GM19467 (cell line): ENCODE measurements around the gene KRT26.
"Not testable (repeated sequence)": the region's sequence is repeated elsewhere in the genome, so short reads cannot be mapped to it uniquely, and the experiment has no call there.

Source experiments
- ATAC-seq: cut with Tn5 transposase; IDR thresholded peaks from one replicate; pipeline ENCODE4 v1.9.1; 2021; ENCODE audit warnings: mild to moderate bottlenecking, moderate library complexity; ENCODE audit not compliant: unreplicated experiment

KRT26 gene, protein sequence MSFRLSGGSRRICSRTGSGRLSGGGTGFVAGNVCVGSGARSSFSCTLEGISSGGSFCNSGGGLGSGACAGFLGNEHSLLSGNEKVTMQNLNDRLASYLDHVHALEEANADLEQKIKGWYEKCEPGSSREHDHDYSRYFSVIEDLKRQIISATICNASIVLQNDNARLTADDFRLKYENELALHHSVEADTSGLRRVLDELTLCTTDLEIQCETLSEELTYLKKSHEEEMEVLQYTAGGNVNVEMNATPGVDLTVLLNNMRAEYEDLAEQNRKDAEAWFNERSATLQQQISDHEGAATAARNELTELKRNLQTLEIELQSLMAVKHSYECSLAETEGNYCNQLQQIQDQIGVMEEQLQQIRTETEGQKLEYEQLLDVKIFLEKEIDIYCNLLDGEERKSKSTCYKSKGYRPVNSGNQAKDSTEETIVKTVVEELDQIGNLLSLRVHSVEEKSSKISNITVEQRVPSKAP

DNA sequence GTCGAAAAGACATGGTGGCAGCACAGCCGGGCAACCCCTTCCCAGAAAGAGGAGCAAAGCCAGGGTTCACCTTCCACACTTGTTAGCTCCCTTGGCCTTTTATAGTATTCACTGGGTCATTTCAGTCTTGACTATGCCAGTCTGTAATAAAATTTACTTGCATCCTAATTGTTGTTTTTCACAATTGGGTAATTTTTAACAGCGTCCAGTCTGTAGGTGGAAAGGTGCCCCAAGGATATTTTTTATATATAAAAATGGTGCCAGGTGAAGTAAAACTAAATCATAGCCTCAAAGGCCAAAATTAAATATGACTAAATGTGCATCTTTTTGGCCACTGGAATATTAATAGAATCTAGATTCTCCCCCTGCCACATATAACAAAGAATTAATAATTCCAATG is at the start of gene KRT26:
Gene KRT26, minus strand, starts transcription at position 101 of the 400 bp plus-strand sequence. Its CDS starts 88 bp downstream, at position 13.
- ATAC-seq, result no peak

DNA sequence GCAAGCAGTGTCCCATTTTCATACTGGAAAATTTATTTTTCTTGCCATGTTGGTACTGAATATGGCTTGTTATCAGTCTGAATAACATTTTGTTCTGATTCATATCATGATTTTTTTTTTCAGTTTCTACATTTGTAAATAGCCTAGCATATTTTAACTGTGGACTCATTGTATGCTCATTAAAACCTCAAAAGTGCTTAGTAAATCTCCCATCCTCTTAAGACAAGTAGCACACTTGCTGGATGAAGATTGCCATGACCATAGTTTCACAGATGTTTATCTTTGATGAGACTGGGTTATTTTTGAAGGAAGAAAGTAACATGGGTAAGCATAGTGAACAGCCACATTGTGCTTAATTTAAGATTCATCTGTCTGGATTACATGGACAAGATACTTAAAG is 49.5 kb upstream of the KRT26 start:
- ATAC-seq, result no peak

DNA sequence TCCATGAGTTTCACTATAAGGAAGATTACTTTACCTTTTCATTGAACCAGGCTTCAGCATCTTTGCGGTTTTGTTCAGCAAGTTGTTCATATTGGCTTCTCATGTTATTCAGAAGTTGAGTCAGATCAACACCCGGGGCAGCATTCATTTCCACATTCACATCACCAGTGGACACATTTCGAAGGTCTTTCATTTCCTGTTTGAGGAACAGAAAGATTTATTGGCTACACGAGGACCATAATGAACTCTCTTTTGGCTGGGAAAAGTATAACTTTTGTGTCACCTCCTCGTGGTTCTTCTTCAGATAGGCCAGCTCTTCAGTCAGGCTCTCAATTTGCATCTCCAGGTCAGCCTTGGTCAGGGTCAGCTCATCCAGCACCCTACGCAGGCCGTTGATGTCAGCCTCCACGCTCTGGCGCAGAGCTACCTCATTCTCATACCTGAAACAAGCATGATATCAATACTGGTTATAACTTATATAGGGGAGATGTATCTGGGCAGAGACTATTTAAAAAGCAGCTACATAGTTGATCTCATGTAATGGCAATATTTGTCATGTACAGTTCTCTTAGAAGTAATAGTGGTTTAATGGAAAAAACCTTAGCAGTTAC is 48.3 kb upstream of the KRT26 start:
- ATAC-seq, result no peak

DNA sequence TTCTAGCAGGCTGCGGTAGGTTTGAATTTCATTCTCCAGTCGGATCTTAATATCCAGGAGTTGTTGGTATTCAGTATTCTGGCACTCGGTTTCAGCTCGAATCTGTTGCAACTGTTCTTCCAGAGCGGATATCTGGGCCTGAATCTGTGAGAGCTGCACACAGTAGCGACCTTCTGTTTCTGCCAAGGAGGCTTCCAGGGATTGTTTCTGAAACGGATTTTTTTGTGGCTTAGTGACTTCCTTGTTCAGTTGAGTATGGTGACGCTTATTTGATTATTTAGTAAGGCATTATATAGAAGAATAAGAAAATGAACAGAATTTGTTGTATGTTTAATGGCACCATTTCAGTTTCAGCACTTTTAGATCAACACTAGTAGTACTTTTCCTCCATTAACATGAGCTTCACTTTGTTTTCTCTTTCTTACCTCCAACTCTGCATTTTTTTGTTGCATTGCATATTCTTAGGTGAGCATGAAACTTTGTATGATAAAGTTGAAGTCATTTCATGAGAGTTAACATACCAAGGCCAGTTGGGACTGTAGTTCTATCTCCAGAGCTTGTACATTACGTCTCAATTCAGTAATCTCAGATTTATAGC is 47.6 kb upstream of the KRT26 start:
- ATAC-seq, result no peak

DNA sequence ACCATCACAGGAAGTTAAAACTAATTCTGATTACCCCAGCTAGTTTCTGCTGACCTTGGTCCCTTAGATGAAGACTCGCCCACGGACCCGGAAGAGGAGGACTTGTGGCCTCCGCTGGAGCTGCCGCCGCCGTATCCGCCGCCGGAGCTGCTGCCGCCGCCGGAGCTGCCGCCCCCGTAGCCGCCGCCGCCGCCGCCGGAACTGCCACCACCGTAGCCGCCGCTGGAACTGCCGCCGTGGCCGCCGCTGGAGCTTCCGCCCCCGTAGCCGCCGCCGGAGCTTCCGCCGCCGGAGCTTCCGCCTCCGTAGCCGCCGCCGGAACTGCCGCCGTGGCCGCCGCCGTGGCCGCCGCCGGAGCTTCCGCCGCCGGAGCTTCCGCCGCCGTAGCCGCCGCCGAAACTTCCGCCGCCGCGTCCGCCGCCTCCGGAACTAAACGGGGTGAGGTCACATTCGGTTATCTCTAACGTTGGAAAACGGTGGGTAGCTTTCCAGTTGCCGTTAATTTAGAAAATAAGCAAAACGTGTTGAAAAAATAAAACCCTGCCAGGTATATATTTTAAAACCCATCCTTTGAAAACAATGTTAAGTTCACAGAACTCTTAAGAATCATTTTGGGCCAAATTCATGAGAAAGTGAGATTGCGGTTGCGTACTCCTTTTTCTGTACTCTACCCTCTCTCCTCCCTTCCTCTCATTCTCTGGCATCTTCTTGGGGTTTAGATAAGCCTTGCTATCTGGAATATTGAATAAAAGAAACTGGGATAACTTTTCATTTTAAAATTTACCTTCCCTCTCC is 46.9 kb upstream of the KRT26 start:
- ATAC-seq, result peak; percentile 76

DNA sequence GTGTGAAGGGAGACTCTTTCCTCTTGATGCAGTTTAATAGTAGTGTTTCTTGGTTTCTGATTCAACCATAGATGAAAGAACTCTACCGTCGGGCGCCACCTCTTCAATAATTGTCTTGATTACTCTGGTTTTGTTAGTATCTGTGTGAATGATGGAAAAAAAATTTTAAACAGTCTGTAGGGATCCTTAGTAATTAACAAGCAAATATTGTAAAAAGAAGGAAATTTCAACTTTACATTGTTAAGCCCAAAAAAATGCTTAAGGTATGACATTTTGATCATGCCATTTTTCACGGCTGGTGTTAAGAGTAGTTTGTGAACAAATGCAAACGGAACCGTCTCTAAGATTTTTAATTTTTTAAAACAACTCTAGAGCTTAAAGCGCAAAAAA is 46.3 kb upstream of the KRT26 start:
- ATAC-seq, result no peak

DNA sequence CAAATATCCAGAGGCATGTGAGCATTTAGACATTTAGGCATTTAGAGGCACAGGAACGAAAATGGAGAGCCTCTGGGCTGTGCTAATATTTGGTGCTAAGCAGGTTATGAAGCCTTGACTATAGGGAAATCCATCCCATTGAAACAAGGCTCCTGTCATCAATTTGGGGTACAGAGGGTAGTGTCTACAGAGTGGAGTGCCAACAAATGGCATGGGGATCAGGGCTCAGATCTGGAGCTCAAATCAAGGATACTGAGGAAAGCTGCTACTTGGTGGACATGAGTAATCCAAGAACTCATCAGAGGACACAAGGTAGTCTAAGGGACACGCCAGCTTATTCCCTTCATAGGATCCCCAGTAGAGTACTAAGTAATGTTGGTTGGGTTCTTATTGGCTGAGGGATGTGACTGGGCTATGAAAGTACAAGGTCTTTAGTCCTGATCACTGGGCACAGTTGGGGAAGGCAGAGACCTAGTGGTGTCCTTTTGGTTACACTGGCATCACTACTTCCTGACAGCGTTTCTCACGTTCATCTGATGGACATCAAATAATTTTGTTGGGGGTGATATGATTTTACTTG is 45.2 kb upstream of the KRT26 start:
- no peak for ATAC-seq

DNA sequence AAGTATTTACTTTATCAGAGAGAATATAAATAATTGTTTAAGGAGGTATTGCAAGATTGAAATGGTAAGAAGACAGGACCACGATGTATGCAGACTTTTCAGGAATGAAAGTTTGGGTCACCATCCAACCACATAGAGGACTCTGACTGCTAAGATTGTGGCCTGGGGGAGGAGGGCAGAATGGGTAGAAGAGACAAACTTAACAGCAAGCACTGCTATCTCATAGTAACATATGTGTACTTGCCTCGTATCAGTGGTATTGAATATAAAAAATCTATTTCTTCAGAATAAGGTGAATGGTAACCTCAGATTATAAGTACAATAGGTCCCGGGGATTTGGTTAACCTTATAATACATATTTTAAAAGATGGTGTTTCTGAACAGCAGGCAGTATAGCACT is 44.6 kb upstream of the KRT26 start:
- no peak for ATAC-seq

DNA sequence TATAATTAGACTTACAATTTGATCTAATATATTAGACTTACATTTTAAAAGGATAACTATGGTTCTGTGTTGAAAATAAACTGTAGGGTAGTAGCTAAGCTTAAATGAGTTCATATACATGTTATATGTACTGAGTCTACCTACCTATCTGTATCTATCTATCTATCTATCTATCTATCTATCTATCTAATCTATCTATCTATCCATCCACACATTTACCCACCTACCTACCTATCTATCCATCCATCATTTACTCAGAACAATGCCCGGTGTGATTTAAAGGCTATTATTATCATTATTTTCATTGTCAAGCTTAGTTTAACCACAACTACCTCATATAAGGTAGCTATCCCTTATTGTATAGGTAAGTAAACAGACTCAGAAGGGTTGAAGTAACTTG is 43.4 kb upstream of the KRT26 start:
- no peak for ATAC-seq

DNA sequence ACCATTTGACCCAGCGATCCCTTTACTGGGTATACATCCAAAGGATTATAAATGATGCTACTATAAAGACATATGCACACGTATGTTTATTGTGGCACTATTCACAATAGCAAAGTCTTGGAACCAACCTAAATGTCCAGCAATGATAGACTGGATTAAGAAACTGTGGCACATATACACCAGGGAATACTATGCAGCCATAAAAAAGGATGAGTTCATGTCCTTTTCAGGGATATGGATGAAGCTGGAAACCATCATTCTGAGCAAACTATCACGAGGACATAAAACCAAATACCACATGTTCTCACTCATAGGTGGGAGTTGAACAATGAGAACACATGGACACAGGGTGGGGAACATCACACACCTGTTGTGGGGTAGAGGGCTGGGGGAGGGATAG is 42.7 kb upstream of the KRT26 start:
- ATAC-seq, result not testable (repeated sequence)

DNA sequence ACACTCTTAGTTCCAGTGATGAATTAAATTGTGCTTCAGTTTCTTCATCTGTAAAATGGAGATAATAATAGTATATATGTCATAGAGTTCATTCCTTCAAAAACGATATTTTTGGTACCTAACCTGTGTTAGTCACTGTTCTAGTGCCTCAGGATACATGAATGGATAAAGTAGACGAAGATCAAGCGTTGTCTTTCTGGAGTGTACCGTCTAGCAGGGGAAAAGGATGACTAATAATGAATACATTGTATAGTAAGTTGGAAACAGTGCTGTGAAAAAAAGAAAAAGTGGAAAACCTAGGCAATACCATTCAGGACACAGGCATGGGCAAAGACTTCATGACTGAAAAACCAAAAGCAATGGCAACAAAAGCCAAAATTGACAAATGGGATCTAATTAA is 41.8 kb upstream of the KRT26 start:
- ATAC-seq, result no peak

DNA sequence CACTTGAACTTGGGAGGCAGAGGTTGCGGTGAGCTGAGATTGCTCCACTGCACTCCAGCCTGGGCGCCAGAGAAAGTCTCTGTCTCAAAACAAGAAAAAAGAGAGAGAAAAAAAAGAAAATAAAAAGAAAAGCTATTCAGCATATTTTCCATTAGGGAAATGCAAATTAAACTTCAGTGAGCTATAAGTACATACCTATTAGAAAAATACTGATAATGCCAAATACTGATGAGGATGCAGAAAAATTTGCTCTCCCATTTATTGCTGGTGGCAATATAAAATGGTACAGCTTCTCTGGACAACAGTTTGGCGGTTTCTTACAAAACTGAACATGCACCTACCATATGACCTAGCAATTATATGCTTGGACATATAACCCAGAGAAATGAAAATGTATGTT is 40.6 kb upstream of the KRT26 start:
- no peak for ATAC-seq

DNA sequence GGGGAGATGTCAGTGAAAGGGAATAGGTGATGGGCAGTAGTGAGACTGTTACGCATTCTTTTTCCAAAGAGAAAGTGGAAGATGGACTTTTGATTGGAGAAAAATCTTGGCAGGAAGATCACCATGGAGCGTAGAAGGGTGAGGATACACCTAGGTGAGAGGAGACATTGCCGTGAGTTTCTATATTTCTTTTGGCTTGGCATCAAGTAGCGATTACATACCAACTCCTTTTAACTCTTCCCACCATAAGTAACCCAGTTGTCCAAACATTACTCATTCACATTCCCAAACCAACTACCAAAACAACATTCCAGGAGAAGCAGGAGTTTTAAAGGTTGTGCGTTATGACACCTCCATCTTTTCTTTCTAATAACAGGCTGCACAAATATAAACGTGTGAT is 38.5 kb upstream of the KRT26 start:
- no peak for ATAC-seq

DNA sequence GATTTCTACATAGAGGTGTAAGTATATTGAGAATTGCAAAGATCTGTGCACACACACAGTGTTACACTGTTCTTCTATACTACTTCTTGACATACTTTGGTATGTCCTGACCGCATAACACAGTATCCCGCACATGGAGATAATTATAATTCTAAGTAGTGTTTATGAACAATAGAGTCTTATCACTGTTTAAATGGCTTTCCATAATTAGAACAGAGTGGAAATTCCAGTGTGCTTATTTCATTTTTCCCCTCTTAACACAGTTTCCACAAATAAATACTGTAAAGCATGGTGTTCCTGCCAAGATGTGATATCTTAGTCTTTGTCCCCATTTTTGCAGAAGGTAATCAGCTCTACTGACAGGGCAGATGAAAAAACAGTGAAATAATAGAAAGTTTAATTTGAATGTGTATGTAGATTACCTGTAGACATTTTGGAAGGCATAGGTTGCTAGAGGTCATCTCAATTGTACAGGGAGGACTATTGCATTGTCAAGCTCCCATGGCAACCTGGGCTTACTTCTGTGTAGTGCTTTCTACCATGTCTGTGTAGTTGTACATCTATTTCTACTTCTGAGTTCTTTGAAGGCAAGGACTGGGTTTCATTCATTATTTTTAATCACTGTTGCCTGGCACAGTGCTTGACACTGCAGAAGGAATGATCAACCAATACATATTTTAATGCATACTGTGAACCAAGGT is 37.9 kb upstream of the KRT26 start:
- no peak for ATAC-seq

DNA sequence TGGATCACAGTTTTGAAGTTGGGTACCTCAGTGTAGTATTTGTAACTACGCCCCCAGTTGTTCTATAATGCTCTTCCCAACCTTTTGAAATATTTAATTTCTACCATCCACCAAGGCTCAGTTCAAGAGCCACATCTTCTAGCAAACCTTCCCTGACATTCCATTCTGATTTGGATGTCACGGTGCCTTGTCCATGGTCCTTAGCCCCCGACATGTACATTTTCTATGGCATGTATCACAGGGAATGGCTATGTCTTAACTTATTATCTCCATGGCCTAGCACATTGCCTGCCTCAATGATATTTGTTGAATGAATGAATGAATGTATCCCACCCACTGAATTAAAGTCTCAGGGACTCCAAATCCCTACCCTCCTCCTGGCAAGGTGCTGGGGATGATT is 34.1 kb upstream of the KRT26 start:
- no peak for ATAC-seq

DNA sequence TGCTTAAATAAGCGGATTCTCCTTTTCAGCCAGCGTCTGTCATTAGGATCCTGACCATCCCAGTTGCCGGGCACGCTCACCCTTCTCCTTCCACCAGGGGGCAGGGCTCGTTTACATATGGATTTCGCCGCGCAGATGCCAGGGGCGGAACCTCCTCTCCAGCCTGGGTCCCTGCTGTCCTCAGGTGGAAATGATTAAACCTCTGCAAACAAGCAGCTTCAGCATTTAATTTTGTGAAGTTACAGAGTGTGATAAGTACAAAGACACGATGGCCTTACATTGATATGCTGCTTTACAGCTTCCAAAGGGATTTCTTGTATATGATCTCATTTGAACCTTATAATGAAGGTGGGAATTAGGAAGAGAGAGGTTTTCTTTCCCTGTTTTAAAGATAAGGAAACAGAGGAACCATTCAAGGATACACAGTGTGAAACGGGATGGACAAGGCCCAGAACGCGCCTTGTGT is 31.6 kb upstream of the KRT26 start:
- ATAC-seq, result no peak

DNA sequence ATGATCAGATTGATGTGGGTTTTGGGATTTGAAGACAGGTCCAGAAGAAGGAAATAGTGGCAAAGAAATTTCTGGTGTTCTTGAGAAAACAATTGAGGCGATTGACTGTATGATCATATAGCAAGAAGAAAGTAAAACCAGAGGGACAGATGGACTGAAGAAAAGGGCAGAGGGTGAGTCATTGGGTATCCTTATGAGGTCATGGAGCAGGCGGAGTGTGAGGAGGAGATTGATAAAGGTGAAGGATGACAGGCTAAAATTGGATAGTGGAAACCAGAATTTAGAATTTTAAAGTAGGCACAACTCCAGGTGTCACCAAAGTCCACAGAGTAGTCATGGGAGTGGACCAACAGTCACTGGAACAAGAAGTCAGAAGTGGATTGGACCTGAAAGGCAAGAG is 29.2 kb upstream of the KRT26 start:
- ATAC-seq, result no peak

DNA sequence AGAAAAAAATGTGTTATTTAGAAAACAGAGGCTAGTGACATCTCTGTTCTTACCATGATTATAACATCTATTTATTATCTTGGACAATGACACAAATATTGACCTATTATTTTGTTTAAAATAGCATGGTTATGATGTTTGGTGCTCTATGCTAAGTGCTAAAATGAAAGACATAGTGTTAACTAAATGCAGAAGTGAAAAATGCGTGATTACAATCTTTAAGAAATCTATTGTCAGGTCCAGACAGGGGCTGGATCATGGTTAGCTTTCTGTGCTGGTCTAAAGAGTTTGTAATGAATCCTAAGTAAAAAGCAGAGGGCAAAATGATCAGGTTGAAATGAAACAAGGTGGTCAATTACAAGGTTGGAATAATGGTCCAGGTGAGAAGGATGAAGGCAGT is 28.4 kb upstream of the KRT26 start:
- ATAC-seq, result no peak

DNA sequence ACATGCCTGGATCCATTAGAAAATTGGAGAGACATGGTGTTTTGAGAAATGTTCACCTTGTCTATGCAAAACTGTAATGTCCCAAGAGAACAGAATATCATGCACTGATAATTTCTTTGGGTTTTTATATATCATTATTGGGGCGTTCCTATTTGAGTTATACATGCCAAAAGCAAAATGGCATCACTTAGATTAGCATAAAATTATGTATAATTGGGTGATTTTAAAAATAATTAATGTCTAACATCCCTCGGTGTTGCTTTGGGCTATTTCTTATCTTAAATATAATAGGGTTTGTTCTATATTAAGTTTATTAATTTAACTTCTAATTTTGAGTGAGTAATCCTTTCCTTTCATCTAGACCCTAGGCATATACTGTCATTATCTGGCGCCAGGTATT is 27.9 kb upstream of the KRT26 start, which contains the start of gene KRT28:
Gene KRT28, minus strand, starts transcription at position 101 of the 400 bp plus-strand sequence. Its CDS starts 66 bp downstream, at position 35.
- ATAC-seq, result no peak

DNA sequence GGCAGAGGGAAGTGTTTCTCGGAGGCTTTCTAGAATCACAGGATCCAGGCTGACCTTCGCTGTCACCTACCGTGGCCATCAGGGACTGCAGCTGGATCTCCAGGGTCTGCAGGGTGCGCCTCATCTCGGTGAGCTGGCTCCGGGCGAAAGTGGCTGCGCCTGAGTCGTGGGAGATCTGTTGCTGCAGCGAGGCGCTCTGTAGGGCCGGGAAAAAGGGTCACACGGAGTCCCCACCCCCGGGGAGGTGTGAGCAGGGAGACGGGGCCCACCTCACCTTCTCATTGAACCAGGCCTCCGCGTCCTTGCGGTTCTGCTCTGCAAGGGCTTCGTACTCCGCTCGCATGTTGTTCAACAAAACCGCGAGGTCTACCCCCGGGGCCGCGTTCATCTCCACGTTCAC is 24.8 kb upstream of the KRT26 start:
- no peak for ATAC-seq
